ENCODE measurements around the gene KAZALD1. TPM values are rescaled to one million over a fixed set of nuclear protein-coding genes. Genes with fewer than 3 reads are reported as not detected.

The KAZALD1 gene
- total RNA-seq, 1 experiment from 2014 or later: 42.3 TPM

- H3K27ac Mint-ChIP-seq (ENCODE audit: unreplicated experiment): no peak overlapping the region
- H3K4me3 ChIP-seq (ENCODE audit: low read depth, low read length): no peak overlapping the region
- intact Hi-C loops (cut with micrococcal nuclease; ENCODE audit: unreplicated experiment): loop anchor here (2.0 kb wide), 1 partner anchor 33 kb away; the partner anchor contains the start of gene KAZALD1
- ChIA-PET CTCF (interaction anchor here (1.1 to 12.8 kb wide), 9 partner anchors 14 to 88 kb away, joined by 3 to 541 read pairs (median 8); no protein-coding TSS in a partner anchor), POLR2A (interaction anchor here (0.6 to 1.5 kb wide), 2 partner anchors 34 to 37 kb away, joined by 3 to 4 read pairs; no protein-coding TSS in a partner anchor)
- no peaks in the 10 kb centered on the region for H3K27me3 Mint-ChIP-seq (ENCODE audit: insufficient read depth, unreplicated experiment)
- no peak overlapping the region for H3K4me3 Mint-ChIP-seq (ENCODE audit: unreplicated experiment)
- peaks cover 35% of the 10 kb centered on the region for H3K4me1 ChIP-seq
- no TSS peak for BruUV-seq (replicated peaks)
- no peaks in the 10 kb centered on the region for H3K27me3 ChIP-seq (replicated peaks; ENCODE audit: control insufficient read depth, insufficient read depth, low read length)
- no peak for TF ChIP-seq CTCF (IDR thresholded peaks at IDR 0.05; ENCODE audit: insufficient read depth in 1 of 2, low read depth in 1 of 2, low read length in 1 of 2, severe bottlenecking in 1 of 2, unreplicated experiment in 1 of 2)
- H3K4me1 Mint-ChIP-seq (ENCODE audit: low read depth, unreplicated experiment): peaks cover 32% of the 10 kb centered on the region
- no peaks in the 10 kb centered on the region for H3K36me3 ChIP-seq (ENCODE audit: control insufficient read depth, insufficient read depth, low read length)
- no peaks in the 10 kb centered on the region for H3K9me3 Mint-ChIP-seq (ENCODE audit: unreplicated experiment)
- no peak for DNase-seq
- H3K9me3 ChIP-seq: no peaks in the 10 kb centered on the region
- H3K36me3 Mint-ChIP-seq (ENCODE audit: insufficient read depth, unreplicated experiment): no peaks in the 10 kb centered on the region
Measured at GRCh38 chr10:101094121-101094879, 32.5 kb downstream of the KAZALD1 start.

GRCh38 chr10:101095004-101095403 is 33.2 kb downstream of the KAZALD1 start:
- H3K4me1 Mint-ChIP-seq (ENCODE audit: low read depth, unreplicated experiment): peaks cover 32% of the 10 kb centered on the region
- H3K27ac Mint-ChIP-seq (ENCODE audit: unreplicated experiment): no peak overlapping the region
- no peaks in the 10 kb centered on the region for H3K9me3 Mint-ChIP-seq (ENCODE audit: unreplicated experiment)
- no peaks in the 10 kb centered on the region for H3K36me3 Mint-ChIP-seq (ENCODE audit: insufficient read depth, unreplicated experiment)
- no peak overlapping the region for H3K4me3 Mint-ChIP-seq (ENCODE audit: unreplicated experiment)
- POLR2A ChIA-PET: interaction anchor here (1.5 to 1.8 kb wide), 2 partner anchors 34 to 47 kb away, joined by 4 to 16 read pairs; no protein-coding TSS in a partner anchor
- CTCF ChIA-PET: interaction anchor here (0.5 to 12.8 kb wide), 29 partner anchors 10 to 1128 kb away, joined by 3 to 541 read pairs (median 5); partner anchors contain the start of genes HIF1AN, KAZALD1, PDZD7 and SFXN3
- no peaks in the 10 kb centered on the region for H3K27me3 ChIP-seq (replicated peaks; ENCODE audit: control insufficient read depth, insufficient read depth, low read length)
- no TSS peak for BruUV-seq (replicated peaks)
- no peak overlapping the region for H3K4me3 ChIP-seq (ENCODE audit: low read depth, low read length)
- TF ChIP-seq CTCF (IDR thresholded peaks at IDR 0.05; ENCODE audit: insufficient read depth in 1 of 2, low read depth in 1 of 2, low read length in 1 of 2, severe bottlenecking in 1 of 2, unreplicated experiment in 1 of 2): no peak
- intact Hi-C loops (cut with micrococcal nuclease; ENCODE audit: unreplicated experiment): loop anchor here (1.0 to 2.0 kb wide), 4 partner anchors 18 to 54 kb away; partner anchors contain the start of gene KAZALD1
- peaks cover 35% of the 10 kb centered on the region for H3K4me1 ChIP-seq
- no peak for DNase-seq
- H3K27me3 Mint-ChIP-seq (ENCODE audit: insufficient read depth, unreplicated experiment): no peaks in the 10 kb centered on the region
- no peaks in the 10 kb centered on the region for H3K9me3 ChIP-seq
- no peaks in the 10 kb centered on the region for H3K36me3 ChIP-seq (ENCODE audit: control insufficient read depth, insufficient read depth, low read length)

GRCh38 chr10:101095550-101096213 is 33.9 kb downstream of the KAZALD1 start:
- Histone ChIP-seq H3K4me3 (ENCODE audit: low read depth, low read length) (no peak overlapping the region), H3K4me1 (peaks cover 35% of the 10 kb centered on the region), H3K9me3 (no peaks in the 10 kb centered on the region), H3K36me3 (ENCODE audit: control insufficient read depth, insufficient read depth, low read length) (no peaks in the 10 kb centered on the region), H3K27me3 (replicated peaks; ENCODE audit: control insufficient read depth, insufficient read depth, low read length) (no peaks in the 10 kb centered on the region)
- peaks cover 32% of the 10 kb centered on the region for H3K4me1 Mint-ChIP-seq (ENCODE audit: low read depth, unreplicated experiment)
- intact Hi-C loops (cut with micrococcal nuclease; ENCODE audit: unreplicated experiment): loop anchor here (1.0 to 2.0 kb wide), 4 partner anchors 18 to 54 kb away; partner anchors contain the start of gene KAZALD1
- ChIA-PET POLR2A (interaction anchor here (0.8 to 1.8 kb wide), 3 partner anchors 35 to 46 kb away, joined by 4 to 16 read pairs (median 7); partner anchors contain the start of gene TLX1), CTCF (interaction anchor here (0.5 to 12.8 kb wide), 30 partner anchors 10 to 1129 kb away, joined by 3 to 541 read pairs (median 5); partner anchors contain the start of genes HIF1AN, KAZALD1, PDZD7 and SFXN3)
- H3K4me3 Mint-ChIP-seq (ENCODE audit: unreplicated experiment): no peak overlapping the region
- H3K9me3 Mint-ChIP-seq (ENCODE audit: unreplicated experiment): no peaks in the 10 kb centered on the region
- BruUV-seq (replicated peaks): no TSS peak
- H3K36me3 Mint-ChIP-seq (ENCODE audit: insufficient read depth, unreplicated experiment): no peaks in the 10 kb centered on the region
- H3K27ac Mint-ChIP-seq (ENCODE audit: unreplicated experiment): no peak overlapping the region
- peak; percentile 95 to 97 for DNase-seq
- no peaks in the 10 kb centered on the region for H3K27me3 Mint-ChIP-seq (ENCODE audit: insufficient read depth, unreplicated experiment)
- peak; percentile 88 to 90 for TF ChIP-seq CTCF (IDR thresholded peaks at IDR 0.05; ENCODE audit: insufficient read depth in 1 of 2, low read depth in 1 of 2, low read length in 1 of 2, severe bottlenecking in 1 of 2, unreplicated experiment in 1 of 2)
